NCI-H1092 treated with DMSO at 0.1 percent for 48 hours (cell line): ENCODE data around the gene IBTK.
"Not testable (repeated sequence)": the region's sequence is repeated elsewhere in the genome, so short reads cannot be mapped to it uniquely, and the experiment has no call there.

Experiments used
- DNase-seq: peaks from one replicate; lab custom pipeline; 2025; lab: John Stamatoyannopoulos, UW

IBTK gene

GRCh38 chr6:82178077-82178758, 69.3 kb downstream of the IBTK start:
- peak; percentile 7 for DNase-seq

GRCh38 chr6:82176616-82177015, 70.9 kb downstream of the IBTK start:
- DNase-seq = no peak

GRCh38 chr6:82172594-82172993, 75.0 kb downstream of the IBTK start:
- DNase-seq = no peak

GRCh38 chr6:82169138-82169876, 78.2 kb downstream of the IBTK start:
- DNase-seq = no peak

GRCh38 chr6:82166493-82166892, 81.1 kb downstream of the IBTK start:
- DNase-seq = no peak

GRCh38 chr6:82160255-82160990, 87.1 kb downstream of the IBTK start:
- DNase-seq = no peak

- DNase-seq = not testable (repeated sequence)
Measured at GRCh38 chr6:82152786-82153185, 94.8 kb downstream of the IBTK start.

GRCh38 chr6:82151147-82151546, 96.4 kb downstream of the IBTK start:
- DNase-seq = not testable (repeated sequence)

GRCh38 chr6:82145926-82146452, 101.6 kb downstream of the IBTK start:
- no peak for DNase-seq

- no peak for DNase-seq
Measured at GRCh38 chr6:82144852-82145340, 102.6 kb downstream of the IBTK start.

GRCh38 chr6:82144007-82144851, 103.3 kb downstream of the IBTK start:
- DNase-seq = no peak

GRCh38 chr6:82143041-82143481, 104.5 kb downstream of the IBTK start:
- no peak for DNase-seq

- no peak for DNase-seq
Measured at GRCh38 chr6:82142524-82142923, 105.0 kb downstream of the IBTK start.

- DNase-seq = no peak
Measured at GRCh38 chr6:82138075-82138791, 109.3 kb downstream of the IBTK start.

GRCh38 chr6:82131441-82131840, 116.1 kb downstream of the IBTK start:
- DNase-seq = no peak

GRCh38 chr6:82129797-82130196, 117.7 kb downstream of the IBTK start:
- DNase-seq = peak; percentile 0

- DNase-seq = not testable (repeated sequence)
Measured at GRCh38 chr6:82128973-82129372, 118.6 kb downstream of the IBTK start.

- no peak for DNase-seq
Measured at GRCh38 chr6:82123632-82124031, 123.9 kb downstream of the IBTK start.
